Activated naive CD8-positive, alpha-beta T cell (primary cell): ENCODE results near the gene GDAP2.
"Not testable (repeated sequence)": the region's sequence is repeated elsewhere in the genome, so short reads cannot be mapped to it uniquely, and the experiment has no call there.

Source experiments
- H3K27ac Mint-ChIP-seq: one replicate; pipeline ENCODE4 v1.8.0; 2021; ENCODE audit warnings: mixed read lengths
- H3K27me3 Mint-ChIP-seq: one replicate; pipeline ENCODE4 v1.8.0; 2021; ENCODE audit warnings: mixed read lengths
- H3K36me3 Mint-ChIP-seq: one replicate; pipeline ENCODE4 v1.8.0; 2021; ENCODE audit warnings: mixed read lengths
- H3K4me1 Mint-ChIP-seq: one replicate; pipeline ENCODE4 v1.8.0; 2021; ENCODE audit warnings: low read depth, mixed read lengths
- H3K4me3 Mint-ChIP-seq: one replicate; pipeline ENCODE4 v1.8.0; 2021; ENCODE audit warnings: mild to moderate bottlenecking, mixed read lengths
- H3K9me3 Mint-ChIP-seq: one replicate; pipeline ENCODE4 v1.8.0; 2021; ENCODE audit warnings: low read depth, mixed read lengths

Gene GDAP2

GRCh38 chr1:117879284-117879683, 50.1 kb downstream of the GDAP2 start:
- no peak overlapping the region for H3K27ac Mint-ChIP-seq
- no peaks in the 10 kb centered on the region for H3K27me3 Mint-ChIP-seq
- peaks cover 8% of the 10 kb centered on the region for H3K9me3 Mint-ChIP-seq
- H3K4me3 Mint-ChIP-seq = no peak overlapping the region
- H3K4me1 Mint-ChIP-seq = no peaks in the 10 kb centered on the region
- H3K36me3 Mint-ChIP-seq = peaks cover 55% of the 10 kb centered on the region

- peaks cover 64% of the 10 kb centered on the region for H3K36me3 Mint-ChIP-seq
- H3K9me3 Mint-ChIP-seq = peaks cover 9% of the 10 kb centered on the region
- no peak overlapping the region for H3K4me3 Mint-ChIP-seq
- no peaks in the 10 kb centered on the region for H3K4me1 Mint-ChIP-seq
- H3K27me3 Mint-ChIP-seq = no peaks in the 10 kb centered on the region
- no peak overlapping the region for H3K27ac Mint-ChIP-seq
These were observed 51.6 kb downstream of the GDAP2 start for GRCh38 chr1:117877823-117878222.

DNA sequence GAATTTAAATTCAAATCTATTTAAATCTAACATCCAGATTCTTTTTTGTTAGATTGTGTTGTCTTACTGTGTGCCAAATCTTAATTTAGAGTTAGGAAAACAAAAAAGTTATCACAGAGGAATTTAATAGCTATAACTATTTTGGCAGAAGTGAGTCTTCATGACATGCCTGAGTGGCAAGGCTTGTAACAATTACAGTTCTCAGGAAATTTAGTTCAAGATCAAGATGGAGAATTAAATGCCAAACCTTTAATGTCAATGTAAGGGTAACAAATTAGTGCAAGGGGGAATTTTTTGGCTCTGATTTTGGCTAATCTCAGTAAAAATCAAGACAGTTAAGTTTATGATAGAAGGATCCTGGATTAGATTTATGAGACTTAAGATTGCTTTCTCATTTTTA, 58.4 kb downstream of the GDAP2 start:
- Mint-ChIP-seq H3K4me3 (no peak overlapping the region), H3K27ac (no peak overlapping the region), H3K9me3 (peaks cover 9% of the 10 kb centered on the region), H3K36me3 (peaks cover 73% of the 10 kb centered on the region), H3K27me3 (no peaks in the 10 kb centered on the region), H3K4me1 (no peaks in the 10 kb centered on the region)

- H3K9me3 Mint-ChIP-seq = no peaks in the 10 kb centered on the region
These were observed 67.7 kb downstream of the GDAP2 start for GRCh38 chr1:117861694-117862093.

GRCh38 chr1:117860896-117861610, 68.4 kb downstream of the GDAP2 start:
- Mint-ChIP-seq H3K36me3 (peaks cover 20% of the 10 kb centered on the region), H3K27me3 (no peaks in the 10 kb centered on the region), H3K27ac (no peak overlapping the region), H3K4me3 (no peak overlapping the region), H3K4me1 (no peaks in the 10 kb centered on the region), H3K9me3 (no peaks in the 10 kb centered on the region)

More at GRCh38 chr1:117861694-117862093, 67.7 kb downstream of the GDAP2 start:
- no peak overlapping the region for H3K4me3 Mint-ChIP-seq
- peaks cover 24% of the 10 kb centered on the region for H3K36me3 Mint-ChIP-seq
- no peaks in the 10 kb centered on the region for H3K4me1 Mint-ChIP-seq
- H3K27ac Mint-ChIP-seq = no peak overlapping the region
- H3K27me3 Mint-ChIP-seq = no peaks in the 10 kb centered on the region

GRCh38 chr1:117859901-117860300, 69.5 kb downstream of the GDAP2 start:
- H3K4me3 Mint-ChIP-seq = no peak overlapping the region

GRCh38 chr1:117857418-117857817, 72.0 kb downstream of the GDAP2 start:
- H3K36me3 Mint-ChIP-seq = peaks cover 12% of the 10 kb centered on the region
- H3K27me3 Mint-ChIP-seq = no peaks in the 10 kb centered on the region
- H3K9me3 Mint-ChIP-seq = no peaks in the 10 kb centered on the region
- no peak overlapping the region for H3K4me3 Mint-ChIP-seq
- no peaks in the 10 kb centered on the region for H3K4me1 Mint-ChIP-seq
- H3K27ac Mint-ChIP-seq = no peak overlapping the region

More at GRCh38 chr1:117859901-117860300, 69.5 kb downstream of the GDAP2 start:
- no peaks in the 10 kb centered on the region for H3K9me3 Mint-ChIP-seq
- H3K4me1 Mint-ChIP-seq = no peaks in the 10 kb centered on the region
- H3K27ac Mint-ChIP-seq = no peak overlapping the region
- peaks cover 14% of the 10 kb centered on the region for H3K36me3 Mint-ChIP-seq
- no peaks in the 10 kb centered on the region for H3K27me3 Mint-ChIP-seq

- Mint-ChIP-seq H3K27me3 (no peaks in the 10 kb centered on the region), H3K9me3 (no peaks in the 10 kb centered on the region), H3K36me3 (peaks cover 19% of the 10 kb centered on the region), H3K4me1 (no peaks in the 10 kb centered on the region), H3K27ac (no peak overlapping the region), H3K4me3 (no peak overlapping the region)
These were observed 76.4 kb downstream of the GDAP2 start for GRCh38 chr1:117852853-117853553.

DNA sequence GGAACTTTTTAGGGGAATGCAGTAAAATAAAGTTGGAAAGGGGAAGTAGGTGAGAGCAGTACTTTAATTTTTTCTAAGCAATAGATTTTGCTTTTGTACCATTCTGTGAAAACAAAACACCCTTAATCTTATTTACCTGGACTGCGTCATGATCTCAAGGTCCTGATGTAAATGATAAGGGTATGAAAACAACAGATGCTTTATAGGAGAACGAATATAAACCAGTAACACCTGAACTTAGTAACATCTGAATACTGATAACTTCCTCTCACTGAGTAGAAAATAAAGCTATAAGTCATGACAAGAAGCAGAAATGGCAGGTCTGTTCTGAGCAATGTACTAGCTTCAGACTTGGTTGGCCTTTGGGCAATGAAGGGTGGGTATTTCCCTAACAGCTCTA, 77.7 kb downstream of the GDAP2 start:
- H3K36me3 Mint-ChIP-seq = peaks cover 26% of the 10 kb centered on the region
- no peaks in the 10 kb centered on the region for H3K27me3 Mint-ChIP-seq
- H3K4me1 Mint-ChIP-seq = no peaks in the 10 kb centered on the region
- no peaks in the 10 kb centered on the region for H3K9me3 Mint-ChIP-seq
- no peak overlapping the region for H3K4me3 Mint-ChIP-seq
- H3K27ac Mint-ChIP-seq = no peak overlapping the region

- peaks cover 21% of the 10 kb centered on the region for H3K9me3 Mint-ChIP-seq
- H3K27ac Mint-ChIP-seq = no peak overlapping the region
- H3K4me1 Mint-ChIP-seq = no peaks in the 10 kb centered on the region
- H3K36me3 Mint-ChIP-seq = peaks cover 52% of the 10 kb centered on the region
- no peaks in the 10 kb centered on the region for H3K27me3 Mint-ChIP-seq
- H3K4me3 Mint-ChIP-seq = no peak overlapping the region
These were observed 82.6 kb downstream of the GDAP2 start for GRCh38 chr1:117846674-117847425.

- not testable (repeated sequence) for H3K4me1 Mint-ChIP-seq, H3K27ac Mint-ChIP-seq, H3K4me3 Mint-ChIP-seq, H3K27me3 Mint-ChIP-seq
- Mint-ChIP-seq H3K9me3 (peaks cover 23% of the 10 kb centered on the region), H3K36me3 (peaks cover 58% of the 10 kb centered on the region)
These were observed 84.9 kb downstream of the GDAP2 start for GRCh38 chr1:117844478-117844877.

DNA sequence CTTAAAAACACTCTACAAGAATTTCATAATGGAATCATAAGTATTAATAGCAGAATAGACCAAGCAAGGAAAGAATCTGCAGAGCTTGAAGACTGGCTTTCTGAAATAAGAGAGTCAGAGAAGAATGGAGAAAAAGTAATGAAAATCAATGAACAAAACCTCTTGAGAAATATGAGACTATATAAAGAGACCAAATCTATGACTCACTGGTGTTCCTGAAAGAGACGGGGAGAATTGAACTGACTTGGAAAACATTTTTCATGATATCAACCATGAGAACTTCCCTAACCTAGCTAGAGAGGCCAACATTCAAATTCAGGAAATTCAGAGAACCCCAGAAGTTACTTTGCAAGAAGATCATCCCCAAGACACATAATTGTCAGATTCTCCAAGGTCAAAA, 85.6 kb downstream of the GDAP2 start:
- Mint-ChIP-seq H3K27ac (no peak overlapping the region), H3K36me3 (peaks cover 58% of the 10 kb centered on the region), H3K4me3 (no peak overlapping the region), H3K9me3 (peaks cover 23% of the 10 kb centered on the region), H3K4me1 (no peaks in the 10 kb centered on the region), H3K27me3 (no peaks in the 10 kb centered on the region)

DNA sequence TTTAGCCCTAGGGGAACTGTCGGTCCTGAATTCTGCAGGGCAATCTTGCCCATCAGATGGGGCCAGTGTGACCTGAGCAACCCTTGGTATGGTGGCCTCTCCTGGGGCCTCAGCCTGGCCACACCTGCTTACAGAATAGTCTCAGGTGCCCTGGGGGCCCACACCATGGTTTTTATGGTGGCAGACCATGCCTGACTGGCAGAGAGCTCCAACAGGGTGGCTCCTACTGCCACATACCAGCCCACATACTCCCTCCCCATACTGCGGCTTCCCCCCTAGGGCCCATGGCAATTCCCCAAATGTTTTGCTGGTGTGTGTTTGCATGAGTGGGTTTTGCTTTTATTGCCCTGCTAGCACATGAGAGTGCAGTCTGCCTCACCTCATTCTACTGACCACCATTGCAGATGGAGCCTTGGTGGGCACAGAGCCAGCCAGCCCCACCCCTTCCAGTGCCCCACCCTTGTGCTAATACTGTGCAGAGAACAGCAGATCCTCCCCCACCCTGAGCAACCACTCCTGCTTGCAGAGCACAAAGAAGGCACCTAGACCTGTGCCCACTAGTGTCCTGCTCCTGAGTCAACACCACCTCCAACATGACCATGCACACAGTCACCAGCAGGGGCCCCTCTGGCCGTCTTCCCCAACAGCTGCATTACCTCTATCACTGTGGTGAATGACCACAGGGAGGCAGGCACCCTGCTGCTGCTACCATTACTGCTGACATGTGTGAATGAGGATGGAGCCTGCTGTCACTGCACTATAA, 86.8 kb downstream of the GDAP2 start:
- no peak overlapping the region for H3K4me3 Mint-ChIP-seq
- H3K36me3 Mint-ChIP-seq = peaks cover 64% of the 10 kb centered on the region
- no peaks in the 10 kb centered on the region for H3K27me3 Mint-ChIP-seq
- H3K9me3 Mint-ChIP-seq = peaks cover 23% of the 10 kb centered on the region
- no peak overlapping the region for H3K27ac Mint-ChIP-seq
- no peaks in the 10 kb centered on the region for H3K4me1 Mint-ChIP-seq

DNA sequence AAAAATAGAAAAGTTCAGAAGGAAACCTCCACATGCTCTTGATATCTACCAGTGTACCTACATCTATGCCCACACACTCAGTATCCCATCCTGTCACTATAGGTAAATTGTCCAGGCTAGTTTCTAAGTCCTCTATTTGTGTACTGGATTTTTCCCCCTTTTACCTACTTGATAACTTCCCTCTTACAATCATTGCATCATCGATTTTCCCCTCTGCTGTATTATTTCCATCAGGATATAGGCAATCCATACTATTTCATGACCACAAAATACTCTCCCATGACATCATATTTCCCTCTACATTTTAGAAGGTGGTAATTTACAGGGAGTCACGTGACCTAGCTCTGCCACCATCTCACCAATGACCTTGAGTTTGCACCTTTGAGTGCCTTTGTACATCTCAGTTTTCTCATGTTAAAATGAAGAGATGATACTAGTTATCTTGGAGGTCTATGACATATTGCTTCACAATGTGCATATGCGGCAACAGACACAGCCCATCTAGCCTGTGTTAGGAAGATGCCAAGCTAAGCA, 88.2 kb downstream of the GDAP2 start:
- H3K4me3 Mint-ChIP-seq = no peak overlapping the region
- H3K27me3 Mint-ChIP-seq = no peaks in the 10 kb centered on the region
- peaks cover 23% of the 10 kb centered on the region for H3K9me3 Mint-ChIP-seq
- no peak overlapping the region for H3K27ac Mint-ChIP-seq
- peaks cover 53% of the 10 kb centered on the region for H3K36me3 Mint-ChIP-seq
- H3K4me1 Mint-ChIP-seq = no peaks in the 10 kb centered on the region
